NT2/D1 (cell line): Measurements from ENCODE around the gene LAMP1.

Source experiments
- SUZ12 ChIP-seq: IDR thresholded peaks from 2 replicates; pipeline ENCODE4 v1.6.1; 2011; ENCODE audit not compliant: insufficient read length, insufficient read depth; ENCODE audit errors: extremely low read depth
- YY1 ChIP-seq: IDR thresholded peaks from 2 replicates; pipeline ENCODE4 v1.6.1; 2011; ENCODE audit not compliant: insufficient read length, insufficient read depth
- ZNF274 ChIP-seq: IDR thresholded peaks from 2 replicates; pipeline ENCODE4 v1.6.1; 2011; ENCODE audit warnings: mild to moderate bottlenecking, low read depth, low read length

DNA sequence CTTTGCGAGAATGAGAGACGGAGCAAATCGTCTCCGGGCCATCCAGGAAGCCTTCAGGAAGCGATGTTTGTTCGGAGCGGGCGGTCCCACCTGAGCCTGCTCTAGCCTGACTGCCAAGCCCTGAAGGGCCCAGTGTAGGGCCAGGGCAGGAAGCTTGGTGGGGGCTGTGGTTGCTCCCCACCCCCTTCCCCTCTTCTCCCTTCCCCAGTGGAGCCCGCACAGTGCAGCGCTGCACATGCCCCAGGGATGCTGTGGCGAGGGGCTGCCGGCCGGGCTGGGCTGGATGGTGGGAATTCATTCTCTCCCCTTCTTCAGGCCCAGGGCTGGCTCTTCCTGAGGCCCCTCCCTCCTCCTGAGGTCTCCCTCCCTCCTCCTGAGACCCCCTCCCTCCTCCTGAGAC, 74.0 kb downstream of the LAMP1 start:
- TF ChIP-seq YY1 (no peak), SUZ12 (no peak), ZNF274 (no peak)
